Kidney (tissue), 14 donors: Measurements from ENCODE around the gene DIPK1C. TPM values are rescaled to one million over a fixed set of nuclear protein-coding genes. Genes with fewer than 3 reads are reported as not detected.

ENCODE experiments used
- DNase-seq, 5 donors: peaks; one replicate each; pipeline ENCODE4 v3.0.0-alpha.2; 2013 to 2020
- FAIRE-seq: peaks from 2 replicates; lab custom pipeline; 2012; peaks lifted over from hg19 to GRCh38; lab: Jason Lieb, UNC
- H3K27ac ChIP-seq, 2 donors: one replicate each; pipeline ENCODE4 v1.7.0; 2013; ENCODE audit warnings: low read depth in 2 of 2, low read length in 2 of 2, inconsistent platforms in 1 of 2
- H3K27me3 ChIP-seq: one replicate; pipeline ENCODE4 v1.7.1; 2013; ENCODE audit warnings: low read length, inconsistent platforms; ENCODE audit not compliant: control insufficient read depth, insufficient read depth
- H3K36me3 ChIP-seq, 3 donors: one replicate each; pipeline versions ENCODE4 v1.7.0 to v1.7.1; 2013; ENCODE audit warnings: low read length in 3 of 3, control low read depth in 1 of 3, inconsistent platforms in 1 of 3; ENCODE audit not compliant: insufficient read depth in 3 of 3, control insufficient read depth in 2 of 3
- H3K4me1 ChIP-seq, 3 donors: one replicate each; pipeline versions ENCODE4 v1.7.0 to v1.7.1; 2013; ENCODE audit warnings: low read length in 3 of 3, inconsistent platforms in 1 of 3, low read depth in 1 of 3; ENCODE audit not compliant: control insufficient read depth in 2 of 3, insufficient read depth in 2 of 3
- H3K4me3 ChIP-seq, 3 donors: one replicate each; pipeline versions ENCODE4 v1.7.0 to v1.8.1; 2013; ENCODE audit warnings: low read length in 3 of 3, control low read depth in 1 of 3, inconsistent platforms in 1 of 3
- H3K9ac ChIP-seq, 3 donors: one replicate each; pipeline versions ENCODE4 v1.7.0 to v1.7.1; 2013; ENCODE audit warnings: low read length in 3 of 3, control low read depth in 1 of 3, inconsistent platforms in 1 of 3
- H3K9me3 ChIP-seq, 3 donors: one replicate each; pipeline versions ENCODE4 v1.7.0 to v1.7.1; 2013; ENCODE audit warnings: low read length in 3 of 3, control low read depth in 1 of 3, inconsistent platforms in 1 of 3; ENCODE audit not compliant: control insufficient read depth in 2 of 3, insufficient read depth in 1 of 3
- CTCF ChIP-seq: IDR thresholded peaks from 3 replicates; pipeline ENCODE4 v1.5.1; 2012; ENCODE audit warnings: mild to moderate bottlenecking, moderate library complexity, borderline replicate concordance; ENCODE audit not compliant: insufficient read depth; ENCODE audit errors: extremely low read depth
- intact Hi-C: fragments of 100-400 bp; cut with DNase I; formaldehyde crosslinking; loops from one replicate; pipeline ENCODE4 v1.11.1; 2022
- polyA plus RNA-seq: library from polyadenylated mRNA; stranded (reverse); fragments of 350-450 nt; fragmentation: Illumina TruSeq; extraction: RNeasy Lipid Tissue Mini Kit (QIAGEN cat#74804); gene quantifications from one replicate; pipeline ENCODE4 v1.2.3, GENCODE V29; 2014; ENCODE audit warnings: low read depth, low replicate concordance; ENCODE audit not compliant: insufficient read depth
- total RNA-seq: library from RNA; stranded (reverse); fragmentation: NEBNext Ultra II Directional; extraction: Animal tissue kit (Norgen Biotek cat#: 25700); gene quantifications from one replicate; pipeline ENCODE4 v1.2.1, GENCODE V29; 2021
- donor health status: control.
- donor health status: control.
- donor health status: control.
- donor health status: control.
- donor health status: control.
- donor health status: DM: yes; HTN: yes; CAD: no.
- donor health status: Normal renal cell carcinoma (clear cell type).

Gene DIPK1C
- total and polyA plus RNA-seq, 2 donors from 2014 or later: 0.09 TPM; not detected in 1

GRCh38 chr18:74489676-74490075, 32.6 kb upstream of the DIPK1C start:
- H3K9me3 ChIP-seq: no peaks in the 10 kb centered on the region
- H3K4me1 ChIP-seq: peaks cover 0 to 4% (median 0%) of the 10 kb centered on the region in 3 donors
- no peak overlapping the region for H3K9ac ChIP-seq
- FAIRE-seq (no peak), DNase-seq (peak in 1 of 5 donors; percentile 81)
- intact Hi-C loops: loop anchor here (5.0 kb wide), 1 partner anchor 137 kb away; no protein-coding TSS in a partner anchor
- H3K36me3 ChIP-seq: no peaks in the 10 kb centered on the region
- TF ChIP-seq CTCF: no peak
- H3K27me3 ChIP-seq: no peaks in the 10 kb centered on the region
- H3K27ac ChIP-seq: no peak overlapping the region
- H3K4me3 ChIP-seq: peak overlapping the region in 1 of 3 donors; percentile 30

GRCh38 chr18:74488864-74489263, 31.8 kb upstream of the DIPK1C start:
- H3K9ac ChIP-seq: no peak overlapping the region
- DNase-seq (no peak), FAIRE-seq (no peak)
- no peak overlapping the region for H3K27ac ChIP-seq
- H3K9me3 ChIP-seq: no peaks in the 10 kb centered on the region
- H3K36me3 ChIP-seq: no peaks in the 10 kb centered on the region
- H3K4me3 ChIP-seq: no peak overlapping the region
- intact Hi-C loops: no loop called here
- H3K27me3 ChIP-seq: no peaks in the 10 kb centered on the region
- no peak for TF ChIP-seq CTCF
- peaks cover 0 to 4% (median 0%) of the 10 kb centered on the region in 3 donors for H3K4me1 ChIP-seq

GRCh38 chr18:74488354-74488753, 31.2 kb upstream of the DIPK1C start:
- no peaks in the 10 kb centered on the region for H3K27me3 ChIP-seq
- no peak for DNase-seq
- FAIRE-seq: no peak
- peaks cover 0 to 4% (median 0%) of the 10 kb centered on the region in 3 donors for H3K4me1 ChIP-seq
- no peaks in the 10 kb centered on the region for H3K36me3 ChIP-seq
- no peak for TF ChIP-seq CTCF
- H3K4me3 ChIP-seq: no peak overlapping the region
- no peak overlapping the region for H3K9ac ChIP-seq
- intact Hi-C loops: no loop called here
- no peaks in the 10 kb centered on the region for H3K9me3 ChIP-seq
- no peak overlapping the region for H3K27ac ChIP-seq
